ENCODE measurements around the gene ANGPTL1.

Gene ANGPTL1

DNA sequence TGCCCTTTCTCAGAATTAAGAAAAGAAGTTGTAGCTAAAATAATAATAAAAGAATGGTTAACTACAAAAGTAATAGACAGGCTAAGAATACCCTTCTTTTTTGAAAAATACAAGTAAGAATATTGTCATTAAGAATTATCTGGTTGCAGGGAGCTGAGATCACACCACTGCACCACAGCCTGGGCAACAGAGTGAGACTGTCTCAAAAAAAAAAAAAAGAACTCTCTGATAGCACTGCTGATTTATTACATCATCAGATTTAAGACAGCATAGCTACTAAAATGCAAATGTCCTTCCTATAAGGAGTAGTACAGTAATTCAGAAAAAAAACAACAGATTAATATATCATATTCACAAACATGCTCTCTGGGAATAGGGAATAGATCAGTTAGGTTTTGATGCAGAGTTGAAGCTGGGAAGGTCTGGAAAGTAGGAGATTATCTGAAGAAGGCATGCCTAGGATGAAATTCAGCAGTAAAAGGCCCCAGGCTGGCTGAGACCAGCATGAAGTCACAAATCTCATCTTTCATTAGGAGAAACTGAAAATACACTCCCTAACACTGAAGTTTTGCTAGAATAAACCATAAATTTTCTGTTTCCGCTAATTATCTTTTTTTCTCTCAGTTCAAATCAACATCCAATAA, 30.7 kb upstream of the ANGPTL1 start:
- H3K27ac ChIP-seq (replicated peaks; ENCODE audit: low read length): no peak overlapping the region
- no peaks in the 10 kb centered on the region for H3K4me1 ChIP-seq (ENCODE audit: control insufficient read depth in 2 of 2, insufficient read depth in 1 of 2, low read depth in 1 of 2, low read length in 2 of 2)
- peaks cover 0 to 6% of the 10 kb centered on the region in 2 donors for H3K9me3 ChIP-seq (replicated peaks in 1 of 2; ENCODE audit: control insufficient read depth in 2 of 2, insufficient read depth in 1 of 2, low read depth in 1 of 2, low read length in 2 of 2)
- no peak overlapping the region for H3K4me3 ChIP-seq (ENCODE audit: low read length in 2 of 2)
- H2BK12ac ChIP-seq (ENCODE audit: low read length): no peak overlapping the region
- no peak overlapping the region for H3K4me2 ChIP-seq (ENCODE audit: insufficient read depth, low read length, poor library complexity, severe bottlenecking)
- H4K91ac ChIP-seq (ENCODE audit: low read depth, low read length, poor library complexity): no peak overlapping the region
- H3K23ac ChIP-seq (ENCODE audit: low read depth, low read length, poor library complexity): no peak overlapping the region
- peaks cover 3 to 26% of the 10 kb centered on the region in 2 donors for H3K36me3 ChIP-seq (replicated peaks in 1 of 2; ENCODE audit: control insufficient read depth in 2 of 2, insufficient read depth in 2 of 2, low read length in 2 of 2)
- H2BK120ac ChIP-seq (ENCODE audit: low read depth, low read length): no peak overlapping the region
- H4K8ac ChIP-seq (ENCODE audit: low read depth, low read length): no peak overlapping the region
- H3K18ac ChIP-seq (ENCODE audit: low read length): no peak overlapping the region
- H3K27me3 ChIP-seq (ENCODE audit: control insufficient read depth in 3 of 3, insufficient read depth in 3 of 3, low read depth in 1 of 3, low read length in 3 of 3): no peaks in the 10 kb centered on the region
- no peaks in the 10 kb centered on the region for H3K79me1 ChIP-seq (ENCODE audit: low read depth, low read length)
- no peak overlapping the region for H3K4ac ChIP-seq (ENCODE audit: low read length)
- no CpG with 5 or more reads among the region's 1 CpG for WGBS, 2 donors (ENCODE audit: extremely low coverage in 2 of 2, insufficient read length in 2 of 2, insufficient replicate concordance in 1 of 2)
- no peak overlapping the region for H2AK5ac ChIP-seq (ENCODE audit: low read depth, low read length)
- no peak overlapping the region for H2AFZ ChIP-seq (ENCODE audit: low read length)
- no peak overlapping the region for H3K9ac ChIP-seq (ENCODE audit: low read depth, low read length, poor library complexity)
- no peak overlapping the region for H2BK5ac ChIP-seq (ENCODE audit: low read length)
- no peak overlapping the region for H3K14ac ChIP-seq (ENCODE audit: low read length)
- DNase-seq (ENCODE audit: low spot score): no peak
- no peak overlapping the region for H2BK15ac ChIP-seq (ENCODE audit: low read length)

DNA sequence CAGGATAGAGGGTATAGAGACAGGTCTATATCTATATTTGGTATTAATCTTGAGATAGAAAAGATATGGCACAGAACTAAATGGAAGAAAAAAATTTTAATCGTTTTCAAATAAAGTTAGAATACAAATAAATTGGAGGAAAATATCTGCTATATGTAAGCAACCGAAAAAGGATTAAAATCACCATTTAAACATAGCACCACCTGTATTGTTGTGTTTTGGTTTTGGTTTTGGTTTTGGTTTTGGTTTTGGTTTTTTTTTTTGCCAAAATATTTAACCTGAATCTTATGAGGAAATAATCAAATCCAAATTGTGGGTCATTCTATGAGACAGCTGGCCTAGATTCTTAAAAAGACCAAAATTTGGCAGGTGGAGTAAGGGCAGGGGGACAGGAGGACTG, 28.5 kb upstream of the ANGPTL1 start:
- no peak overlapping the region for H2AFZ ChIP-seq (ENCODE audit: low read length)
- peaks cover 0 to under 1% of the 10 kb centered on the region in 2 donors for H3K9me3 ChIP-seq (replicated peaks in 1 of 2; ENCODE audit: control insufficient read depth in 2 of 2, insufficient read depth in 1 of 2, low read depth in 1 of 2, low read length in 2 of 2)
- H3K4me2 ChIP-seq (ENCODE audit: insufficient read depth, low read length, poor library complexity, severe bottlenecking): no peak overlapping the region
- no peak overlapping the region for H3K18ac ChIP-seq (ENCODE audit: low read length)
- H3K4me1 ChIP-seq (ENCODE audit: control insufficient read depth in 2 of 2, insufficient read depth in 1 of 2, low read depth in 1 of 2, low read length in 2 of 2): no peaks in the 10 kb centered on the region
- WGBS, 2 donors (ENCODE audit: extremely low coverage in 2 of 2, insufficient read length in 2 of 2, insufficient replicate concordance in 1 of 2): no CpG with 5 or more reads among the region's 2 CpGs
- no peaks in the 10 kb centered on the region for H3K79me1 ChIP-seq (ENCODE audit: low read depth, low read length)
- H3K36me3 ChIP-seq (replicated peaks in 1 of 2; ENCODE audit: control insufficient read depth in 2 of 2, insufficient read depth in 2 of 2, low read length in 2 of 2): peaks cover 3 to 27% of the 10 kb centered on the region in 2 donors
- no peaks in the 10 kb centered on the region for H3K27me3 ChIP-seq (ENCODE audit: control insufficient read depth in 3 of 3, insufficient read depth in 3 of 3, low read depth in 1 of 3, low read length in 3 of 3)
- H3K4me3 ChIP-seq (ENCODE audit: low read length in 2 of 2): no peak overlapping the region
- no peak overlapping the region for H4K8ac ChIP-seq (ENCODE audit: low read depth, low read length)
- H2AK5ac ChIP-seq (ENCODE audit: low read depth, low read length): no peak overlapping the region
- no peak for DNase-seq (ENCODE audit: low spot score)
- H3K4ac ChIP-seq (ENCODE audit: low read length): no peak overlapping the region
- H2BK5ac ChIP-seq (ENCODE audit: low read length): no peak overlapping the region
- H2BK120ac ChIP-seq (ENCODE audit: low read depth, low read length): no peak overlapping the region
- H3K14ac ChIP-seq (ENCODE audit: low read length): no peak overlapping the region
- no peak overlapping the region for H3K27ac ChIP-seq (replicated peaks; ENCODE audit: low read length)
- H3K23ac ChIP-seq (ENCODE audit: low read depth, low read length, poor library complexity): no peak overlapping the region
- H3K9ac ChIP-seq (ENCODE audit: low read depth, low read length, poor library complexity): no peak overlapping the region
- H2BK12ac ChIP-seq (ENCODE audit: low read length): no peak overlapping the region
- no peak overlapping the region for H4K91ac ChIP-seq (ENCODE audit: low read depth, low read length, poor library complexity)
- H2BK15ac ChIP-seq (ENCODE audit: low read length): no peak overlapping the region

DNA sequence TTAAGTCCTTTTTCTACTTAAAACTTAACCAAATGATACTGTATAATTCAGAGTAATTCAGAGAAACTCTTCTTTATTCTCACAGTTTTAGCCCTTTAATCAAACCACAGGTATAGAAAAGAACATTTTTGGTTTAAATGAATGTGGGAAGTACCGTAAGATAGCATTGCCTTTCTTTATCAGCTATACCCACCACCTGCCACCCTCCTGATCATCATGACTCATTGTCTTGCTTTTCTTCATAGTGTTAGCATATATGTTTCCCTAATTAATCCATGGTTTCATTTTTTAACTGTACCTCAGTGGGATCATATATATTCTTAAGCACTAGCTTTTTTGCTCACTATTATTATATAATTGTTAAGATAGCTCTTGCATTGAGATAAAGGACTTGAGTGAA, 27.5 kb upstream of the ANGPTL1 start:
- Histone ChIP-seq H3K9ac (ENCODE audit: low read depth, low read length, poor library complexity) (no peak overlapping the region), H2AK5ac (ENCODE audit: low read depth, low read length) (no peak overlapping the region), H3K27me3 (ENCODE audit: control insufficient read depth in 3 of 3, insufficient read depth in 3 of 3, low read depth in 1 of 3, low read length in 3 of 3) (no peaks in the 10 kb centered on the region), H4K8ac (ENCODE audit: low read depth, low read length) (no peak overlapping the region), H3K18ac (ENCODE audit: low read length) (no peak overlapping the region), H3K23ac (ENCODE audit: low read depth, low read length, poor library complexity) (no peak overlapping the region), H3K4me2 (ENCODE audit: insufficient read depth, low read length, poor library complexity, severe bottlenecking) (no peak overlapping the region), H3K4ac (ENCODE audit: low read length) (no peak overlapping the region), H2BK15ac (ENCODE audit: low read length) (no peak overlapping the region), H2BK12ac (ENCODE audit: low read length) (no peak overlapping the region), H2BK5ac (ENCODE audit: low read length) (no peak overlapping the region), H3K4me3 (ENCODE audit: low read length in 2 of 2) (no peak overlapping the region), H3K36me3 (replicated peaks in 1 of 2; ENCODE audit: control insufficient read depth in 2 of 2, insufficient read depth in 2 of 2, low read length in 2 of 2) (peaks cover 3 to 34% of the 10 kb centered on the region in 2 donors), H3K4me1 (ENCODE audit: control insufficient read depth in 2 of 2, insufficient read depth in 1 of 2, low read depth in 1 of 2, low read length in 2 of 2) (no peaks in the 10 kb centered on the region), H3K9me3 (replicated peaks in 1 of 2; ENCODE audit: control insufficient read depth in 2 of 2, insufficient read depth in 1 of 2, low read depth in 1 of 2, low read length in 2 of 2) (no peaks in the 10 kb centered on the region), H3K27ac (replicated peaks; ENCODE audit: low read length) (no peak overlapping the region), H3K14ac (ENCODE audit: low read length) (no peak overlapping the region), H3K79me1 (ENCODE audit: low read depth, low read length) (no peaks in the 10 kb centered on the region), H2AFZ (ENCODE audit: low read length) (no peak overlapping the region), H4K91ac (ENCODE audit: low read depth, low read length, poor library complexity) (no peak overlapping the region), H2BK120ac (ENCODE audit: low read depth, low read length) (no peak overlapping the region)
- DNase-seq (ENCODE audit: low spot score): no peak
- WGBS, 2 donors (ENCODE audit: extremely low coverage in 2 of 2, insufficient read length in 2 of 2, insufficient replicate concordance in 1 of 2): no CpG with 5 or more reads among the region's 1 CpG

DNA sequence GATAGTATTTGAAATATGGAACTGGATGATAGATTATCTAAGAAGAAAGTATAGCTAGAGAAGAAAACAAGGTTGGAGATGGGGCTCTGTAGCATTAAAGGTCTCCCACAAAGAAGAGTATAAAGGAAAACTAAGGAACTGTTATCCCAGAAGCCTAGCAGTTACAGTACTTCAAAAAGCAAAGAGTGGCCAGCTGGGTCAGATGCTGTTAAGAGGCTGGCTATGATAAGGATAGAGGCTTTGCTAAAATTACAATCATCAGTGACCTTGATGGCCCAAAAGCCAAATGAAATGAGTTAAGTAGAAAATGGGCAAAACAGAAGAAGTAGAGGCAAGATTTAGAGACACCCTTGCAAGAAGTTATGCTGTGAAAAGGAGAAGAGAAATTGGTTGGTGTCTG, 25.1 kb upstream of the ANGPTL1 start:
- no peak for DNase-seq (ENCODE audit: low spot score)
- H2AK5ac ChIP-seq (ENCODE audit: low read depth, low read length): no peak overlapping the region
- no peak overlapping the region for H3K23ac ChIP-seq (ENCODE audit: low read depth, low read length, poor library complexity)
- H2BK5ac ChIP-seq (ENCODE audit: low read length): no peak overlapping the region
- H3K18ac ChIP-seq (ENCODE audit: low read length): no peak overlapping the region
- H3K4me3 ChIP-seq (ENCODE audit: low read length in 2 of 2): no peak overlapping the region
- no peak overlapping the region for H2BK15ac ChIP-seq (ENCODE audit: low read length)
- no peak overlapping the region for H3K4ac ChIP-seq (ENCODE audit: low read length)
- no peak overlapping the region for H3K14ac ChIP-seq (ENCODE audit: low read length)
- H3K36me3 ChIP-seq (replicated peaks in 1 of 2; ENCODE audit: control insufficient read depth in 2 of 2, insufficient read depth in 2 of 2, low read length in 2 of 2): peaks cover 3 to 22% of the 10 kb centered on the region in 2 donors
- no peak overlapping the region for H4K91ac ChIP-seq (ENCODE audit: low read depth, low read length, poor library complexity)
- H3K79me1 ChIP-seq (ENCODE audit: low read depth, low read length): no peaks in the 10 kb centered on the region
- no peak overlapping the region for H3K4me2 ChIP-seq (ENCODE audit: insufficient read depth, low read length, poor library complexity, severe bottlenecking)
- H2AFZ ChIP-seq (ENCODE audit: low read length): no peak overlapping the region
- no peak overlapping the region for H3K27ac ChIP-seq (replicated peaks; ENCODE audit: low read length)
- H3K9ac ChIP-seq (ENCODE audit: low read depth, low read length, poor library complexity): no peak overlapping the region
- H4K8ac ChIP-seq (ENCODE audit: low read depth, low read length): no peak overlapping the region
- H2BK12ac ChIP-seq (ENCODE audit: low read length): no peak overlapping the region
- no peaks in the 10 kb centered on the region for H3K4me1 ChIP-seq (ENCODE audit: control insufficient read depth in 2 of 2, insufficient read depth in 1 of 2, low read depth in 1 of 2, low read length in 2 of 2)
- no peak overlapping the region for H2BK120ac ChIP-seq (ENCODE audit: low read depth, low read length)
- H3K9me3 ChIP-seq (replicated peaks in 1 of 2; ENCODE audit: control insufficient read depth in 2 of 2, insufficient read depth in 1 of 2, low read depth in 1 of 2, low read length in 2 of 2): no peaks in the 10 kb centered on the region
- H3K27me3 ChIP-seq (ENCODE audit: control insufficient read depth in 3 of 3, insufficient read depth in 3 of 3, low read depth in 1 of 3, low read length in 3 of 3): no peaks in the 10 kb centered on the region
